Prostate gland (tissue), 2 donors: ENCODE measurements around the gene RASGRF2. TPM values are rescaled to one million over a fixed set of nuclear protein-coding genes. Genes with fewer than 3 reads are reported as not detected.

Source experiments
- DNase-seq: peaks from one replicate; pipeline ENCODE4 v3.0.0-alpha.2; 2019; ENCODE audit warnings: low spot score
- H3K27ac ChIP-seq, 2 donors: fragments of 200-600 bp; sonication (generic); 2 replicates each; pipeline ENCODE4 v1.5.1; 2017 to 2019
- H3K27me3 ChIP-seq: fragments of 200-600 bp; sonication (generic); replicated peaks from 2 replicates; pipeline ENCODE4 v1.5.1; 2019; ENCODE audit not compliant: insufficient read depth
- H3K36me3 ChIP-seq, 2 donors: fragments of 200-600 bp; sonication (generic); 1 replicate in 1 of 2; 2 replicates in 1 of 2; pipeline versions ENCODE4 v1.5.1 to v1.8.1; 2017 to 2019
- H3K4me1 ChIP-seq: fragments of 200-600 bp; sonication (generic); replicated peaks from 2 replicates; pipeline ENCODE4 v1.5.1; 2019
- H3K4me3 ChIP-seq, 2 donors: fragments of 200-600 bp; sonication (generic); 2 replicates each; pipeline ENCODE4 v1.5.1; 2017 to 2019
- H3K9me3 ChIP-seq: fragments of 200-600 bp; sonication (generic); 2 replicates; pipeline ENCODE4 v1.5.1; 2017
- POLR2A ChIP-seq: fragments of 450-650 bp; IDR thresholded peaks from one replicate; pipeline ENCODE4 v1.6.1; 2016; ENCODE audit warnings: antibody characterized with exemption, mild to moderate bottlenecking
- POLR2AphosphoS5 ChIP-seq: sonication (generic); formaldehyde crosslinking; IDR thresholded peaks from one replicate; pipeline ENCODE4 v1.6.1; 2017; ENCODE audit warnings: antibody characterized with exemption
- WGBS: methylation state at CpG from one replicate; pipeline ENCODE4 v1.1.5; 2018; 5-methylcytosine and 5-hydroxymethylcytosine counted together
- intact Hi-C: fragments of 100-400 bp; cut with DNase I; formaldehyde crosslinking; loops from one replicate; pipeline ENCODE4 v1.14.2; 2022
- total RNA-seq, 2 donors: library from RNA; depleted of rRNA; stranded (reverse); fragments of >200 nt; gene quantifications; one replicate each; pipeline ENCODE4 v1.1.0, GENCODE V29; 2016
- TF ChIP-seq, protein P1 (sequence below), 4 experiments: fragments of 200-600 bp in 2 of 4; fragments of 450-650 bp in 2 of 4; sonication (generic) in 2 of 4; IDR thresholded peaks; 1 replicate in 3 of 4; 2 replicates in 1 of 4; pipeline ENCODE4 v1.5.1; 2016 to 2019; ENCODE audit warnings: antibody characterized with exemption in 4 of 4, mild to moderate bottlenecking in 2 of 4, moderate library complexity in 2 of 4

RASGRF2 gene
- total RNA-seq, 2 donors from 2014 or later: 3.0 to 7.6 TPM

DNA sequence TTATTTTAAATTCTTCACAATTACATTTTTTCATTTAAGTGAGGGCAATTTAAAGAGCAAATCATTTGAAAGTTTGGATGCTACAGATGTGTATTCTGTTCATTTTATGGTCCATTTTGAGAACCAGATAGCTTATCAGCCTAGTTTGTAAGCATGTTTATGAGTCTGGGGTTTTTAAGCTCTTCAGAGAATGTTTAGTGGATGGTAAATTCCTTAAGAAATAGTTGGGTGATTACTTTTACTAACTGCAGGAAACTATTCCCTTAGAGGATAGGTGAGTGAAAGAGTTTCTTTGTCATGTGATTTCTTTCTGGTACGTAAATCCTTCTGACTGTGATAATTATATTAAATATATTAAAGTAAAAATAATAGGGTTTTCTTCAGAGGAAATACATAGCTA, 17.6 kb downstream of the RASGRF2 start:
- intact Hi-C loops: no loop called here
- 95% methylated on average over 1 of the region's 1 CpG for WGBS
- no peak overlapping the region for H3K4me3 ChIP-seq
- H3K36me3 ChIP-seq: no peaks in the 10 kb centered on the region
- no peaks in the 10 kb centered on the region for H3K9me3 ChIP-seq
- H3K27me3 ChIP-seq: no peaks in the 10 kb centered on the region
- DNase-seq: no peak
- no peak overlapping the region for H3K27ac ChIP-seq
- no peak for TF ChIP-seq POLR2AphosphoS5
- no peak for TF ChIP-seq POLR2A
- TF ChIP-seq, protein P1, sequence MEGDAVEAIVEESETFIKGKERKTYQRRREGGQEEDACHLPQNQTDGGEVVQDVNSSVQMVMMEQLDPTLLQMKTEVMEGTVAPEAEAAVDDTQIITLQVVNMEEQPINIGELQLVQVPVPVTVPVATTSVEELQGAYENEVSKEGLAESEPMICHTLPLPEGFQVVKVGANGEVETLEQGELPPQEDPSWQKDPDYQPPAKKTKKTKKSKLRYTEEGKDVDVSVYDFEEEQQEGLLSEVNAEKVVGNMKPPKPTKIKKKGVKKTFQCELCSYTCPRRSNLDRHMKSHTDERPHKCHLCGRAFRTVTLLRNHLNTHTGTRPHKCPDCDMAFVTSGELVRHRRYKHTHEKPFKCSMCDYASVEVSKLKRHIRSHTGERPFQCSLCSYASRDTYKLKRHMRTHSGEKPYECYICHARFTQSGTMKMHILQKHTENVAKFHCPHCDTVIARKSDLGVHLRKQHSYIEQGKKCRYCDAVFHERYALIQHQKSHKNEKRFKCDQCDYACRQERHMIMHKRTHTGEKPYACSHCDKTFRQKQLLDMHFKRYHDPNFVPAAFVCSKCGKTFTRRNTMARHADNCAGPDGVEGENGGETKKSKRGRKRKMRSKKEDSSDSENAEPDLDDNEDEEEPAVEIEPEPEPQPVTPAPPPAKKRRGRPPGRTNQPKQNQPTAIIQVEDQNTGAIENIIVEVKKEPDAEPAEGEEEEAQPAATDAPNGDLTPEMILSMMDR (IDR thresholded peaks at IDR 0.05): no peak
- H3K4me1 ChIP-seq: no peaks in the 10 kb centered on the region

- 77% methylated on average over 1 of the region's 1 CpG for WGBS
- H3K36me3 ChIP-seq: no peaks in the 10 kb centered on the region
- no peaks in the 10 kb centered on the region for H3K4me1 ChIP-seq
- no peaks in the 10 kb centered on the region for H3K9me3 ChIP-seq
- no peak overlapping the region for H3K27ac ChIP-seq
- no peak for DNase-seq
- intact Hi-C loops: no loop called here
- TF ChIP-seq POLR2A: no peak
- no peaks in the 10 kb centered on the region for H3K27me3 ChIP-seq
- no peak overlapping the region for H3K4me3 ChIP-seq
These were observed 18.7 kb downstream of the RASGRF2 start for GRCh38 chr5:80978772-80979317.

DNA sequence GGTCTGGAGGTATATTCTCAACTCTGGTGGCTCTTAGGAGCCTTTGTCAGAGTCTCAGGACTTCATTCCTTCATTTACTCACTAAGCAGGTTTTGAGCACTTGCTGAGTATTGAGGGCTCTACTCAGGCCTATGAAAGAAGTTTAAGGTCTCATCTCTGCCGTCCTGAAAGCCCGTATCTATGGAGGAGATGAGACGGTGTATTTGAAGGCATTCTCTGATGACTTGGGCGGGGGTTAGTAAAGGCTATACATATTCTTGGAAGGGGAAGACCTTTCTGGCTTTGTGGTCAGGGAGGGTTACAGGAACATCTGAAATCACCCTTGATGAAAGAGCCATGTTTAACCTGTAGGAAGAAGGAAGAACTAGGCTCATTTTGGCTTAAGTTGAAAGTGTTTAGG, 21.9 kb downstream of the RASGRF2 start:
- no peaks in the 10 kb centered on the region for H3K4me1 ChIP-seq
- intact Hi-C loops: no loop called here
- TF ChIP-seq POLR2AphosphoS5 (no peak), POLR2A (no peak)
- TF ChIP-seq, protein P1 (IDR thresholded peaks at IDR 0.05): no peak

GRCh38 chr5:80985600-80986228, 25.6 kb downstream of the RASGRF2 start:
- H3K9me3 ChIP-seq: no peaks in the 10 kb centered on the region

More for the DNA sequence above, 21.9 kb downstream of the RASGRF2 start:
- no peak overlapping the region for H3K4me3 ChIP-seq
- H3K27me3 ChIP-seq: no peaks in the 10 kb centered on the region
- H3K36me3 ChIP-seq: no peaks in the 10 kb centered on the region
- no peaks in the 10 kb centered on the region for H3K9me3 ChIP-seq
- H3K27ac ChIP-seq: no peak overlapping the region
- WGBS: 78% methylated on average over 4 of the region's 4 CpGs
- no peak for DNase-seq

GRCh38 chr5:80986382-80986781, 26.2 kb downstream of the RASGRF2 start:
- Histone ChIP-seq H3K27ac (no peak overlapping the region), H3K4me1 (no peaks in the 10 kb centered on the region), H3K4me3 (no peak overlapping the region), H3K27me3 (no peaks in the 10 kb centered on the region), H3K36me3 (no peaks in the 10 kb centered on the region), H3K9me3 (no peaks in the 10 kb centered on the region)
- TF ChIP-seq, protein P1 (IDR thresholded peaks at IDR 0.05): no peak
- TF ChIP-seq POLR2AphosphoS5: no peak
- intact Hi-C loops: no loop called here
- no peak for DNase-seq
- WGBS: 97% methylated on average over 3 of the region's 3 CpGs

More at GRCh38 chr5:80985600-80986228, 25.6 kb downstream of the RASGRF2 start:
- 51% methylated on average over 2 of the region's 2 CpGs for WGBS
- no peak for DNase-seq
- H3K4me3 ChIP-seq: no peak overlapping the region
- no peaks in the 10 kb centered on the region for H3K4me1 ChIP-seq
- intact Hi-C loops: no loop called here
- H3K36me3 ChIP-seq: no peaks in the 10 kb centered on the region
- H3K27me3 ChIP-seq: no peaks in the 10 kb centered on the region
- TF ChIP-seq POLR2AphosphoS5: no peak
- TF ChIP-seq, protein P1 (IDR thresholded peaks at IDR 0.05): no peak
- TF ChIP-seq POLR2A: no peak
- no peak overlapping the region for H3K27ac ChIP-seq
